DOHH2 (cell line): Measurements from ENCODE around the gene RTRAF.

ENCODE experiments used
- H3F3A ChIP-seq: fragments of 200-600 bp; sonication (generic), shearing (Covaris generic); 2 replicates; pipeline ENCODE4 v1.6.0; 2016; ENCODE audit warnings: antibody characterized with exemption, mild to moderate bottlenecking; ENCODE audit not compliant: control insufficient read depth, insufficient read depth
- H3K27ac ChIP-seq: fragments of 200-600 bp; sonication (generic); 2 replicates; pipeline ENCODE4 v1.5.1; 2014; ENCODE audit warnings: low read depth, mild to moderate bottlenecking, low read length, moderate library complexity
- H3K27me3 ChIP-seq: fragments of 200-600 bp; sonication (generic); 2 replicates; pipeline ENCODE4 v1.6.1; 2014; ENCODE audit warnings: mild to moderate bottlenecking, low read length, mixed read lengths; ENCODE audit not compliant: control insufficient read depth
- H3K36me3 ChIP-seq: fragments of 200-600 bp; sonication (generic); 2 replicates; pipeline ENCODE4 v1.6.1; 2014; ENCODE audit warnings: mild to moderate bottlenecking, low read length, moderate library complexity, mixed read lengths; ENCODE audit not compliant: control insufficient read depth
- H3K4me1 ChIP-seq: fragments of 200-600 bp; sonication (generic); 2 replicates; pipeline ENCODE4 v1.6.1; 2014; ENCODE audit warnings: mild to moderate bottlenecking, low read length, mixed read lengths; ENCODE audit not compliant: control insufficient read depth
- H3K4me2 ChIP-seq: fragments of 200-600 bp; sonication (generic); 2 replicates; pipeline ENCODE4 v1.6.0; 2014; ENCODE audit warnings: mild to moderate bottlenecking, low read length, moderate library complexity
- H3K4me3 ChIP-seq: fragments of 200-600 bp; sonication (generic); 2 replicates; pipeline ENCODE4 v1.5.1; 2014; ENCODE audit warnings: mild to moderate bottlenecking, low read length, mixed read lengths
- H3K79me2 ChIP-seq: fragments of 200-600 bp; sonication (generic); 2 replicates; pipeline ENCODE4 v1.6.1; 2014; ENCODE audit warnings: mild to moderate bottlenecking, low read length, mixed read lengths; ENCODE audit not compliant: control insufficient read depth
- H3K9me2 ChIP-seq: fragments of 200-600 bp; sonication (generic); replicated peaks from 2 replicates; pipeline ENCODE4 v1.6.1; 2014; ENCODE audit warnings: mild to moderate bottlenecking, low read length, mixed read lengths; ENCODE audit not compliant: control insufficient read depth
- H3K9me3 ChIP-seq: fragments of 200-600 bp; sonication (generic); 2 replicates; pipeline ENCODE4 v1.6.1; 2014; ENCODE audit warnings: antibody characterized with exemption, low read length, mixed read lengths; ENCODE audit not compliant: control insufficient read depth, insufficient read depth
- H4K20me1 ChIP-seq: fragments of 200-600 bp; sonication (generic); 2 replicates; pipeline ENCODE4 v1.6.0; 2014; ENCODE audit warnings: low read depth, mild to moderate bottlenecking, antibody characterized with exemption, low read length, moderate library complexity; ENCODE audit not compliant: control insufficient read depth, insufficient read depth
- EZH2phosphoT487 ChIP-seq: fragments of 200-600 bp; sonication (generic); IDR thresholded peaks from 2 replicates; pipeline ENCODE4 v1.6.1; 2017; ENCODE audit warnings: borderline replicate concordance, mild to moderate bottlenecking, antibody characterized with exemption, low read length, moderate library complexity, mixed read lengths
- TF ChIP-seq, protein P1 (sequence below): fragments of 200-600 bp; sonication (generic); IDR thresholded peaks from one replicate; pipeline ENCODE4 v1.5.1; 2014; ENCODE audit warnings: antibody characterized with exemption, mild to moderate bottlenecking, low read depth, low read length; ENCODE audit not compliant: poor library complexity, severe bottlenecking

RTRAF gene

GRCh38 chr14:52011523-52011922 lies 22.2 kb downstream of the RTRAF start:
- no peaks in the 10 kb centered on the region for H3K4me1 ChIP-seq
- H3K79me2 ChIP-seq, result no peaks in the 10 kb centered on the region
- peaks cover 52% of the 10 kb centered on the region for H3K36me3 ChIP-seq
- no peak overlapping the region for H3K4me3 ChIP-seq
- H3F3A ChIP-seq, result 0 out of 2 replicates have a peak, but pooled peaks cover 12% of the 10 kb centered on the region
- no peaks in the 10 kb centered on the region for H4K20me1 ChIP-seq
- no peak overlapping the region for H3K27ac ChIP-seq
- H3K27me3 ChIP-seq, result peaks cover 4% of the 10 kb centered on the region; the same call in 1 of the 2 replicates
- no peaks in the 10 kb centered on the region for H3K9me3 ChIP-seq
- TF ChIP-seq, protein P1, sequence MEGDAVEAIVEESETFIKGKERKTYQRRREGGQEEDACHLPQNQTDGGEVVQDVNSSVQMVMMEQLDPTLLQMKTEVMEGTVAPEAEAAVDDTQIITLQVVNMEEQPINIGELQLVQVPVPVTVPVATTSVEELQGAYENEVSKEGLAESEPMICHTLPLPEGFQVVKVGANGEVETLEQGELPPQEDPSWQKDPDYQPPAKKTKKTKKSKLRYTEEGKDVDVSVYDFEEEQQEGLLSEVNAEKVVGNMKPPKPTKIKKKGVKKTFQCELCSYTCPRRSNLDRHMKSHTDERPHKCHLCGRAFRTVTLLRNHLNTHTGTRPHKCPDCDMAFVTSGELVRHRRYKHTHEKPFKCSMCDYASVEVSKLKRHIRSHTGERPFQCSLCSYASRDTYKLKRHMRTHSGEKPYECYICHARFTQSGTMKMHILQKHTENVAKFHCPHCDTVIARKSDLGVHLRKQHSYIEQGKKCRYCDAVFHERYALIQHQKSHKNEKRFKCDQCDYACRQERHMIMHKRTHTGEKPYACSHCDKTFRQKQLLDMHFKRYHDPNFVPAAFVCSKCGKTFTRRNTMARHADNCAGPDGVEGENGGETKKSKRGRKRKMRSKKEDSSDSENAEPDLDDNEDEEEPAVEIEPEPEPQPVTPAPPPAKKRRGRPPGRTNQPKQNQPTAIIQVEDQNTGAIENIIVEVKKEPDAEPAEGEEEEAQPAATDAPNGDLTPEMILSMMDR, result no peak
- TF ChIP-seq EZH2phosphoT487, result no peak
- H3K9me2 ChIP-seq, result no peaks in the 10 kb centered on the region
- no peak overlapping the region for H3K4me2 ChIP-seq

DNA sequence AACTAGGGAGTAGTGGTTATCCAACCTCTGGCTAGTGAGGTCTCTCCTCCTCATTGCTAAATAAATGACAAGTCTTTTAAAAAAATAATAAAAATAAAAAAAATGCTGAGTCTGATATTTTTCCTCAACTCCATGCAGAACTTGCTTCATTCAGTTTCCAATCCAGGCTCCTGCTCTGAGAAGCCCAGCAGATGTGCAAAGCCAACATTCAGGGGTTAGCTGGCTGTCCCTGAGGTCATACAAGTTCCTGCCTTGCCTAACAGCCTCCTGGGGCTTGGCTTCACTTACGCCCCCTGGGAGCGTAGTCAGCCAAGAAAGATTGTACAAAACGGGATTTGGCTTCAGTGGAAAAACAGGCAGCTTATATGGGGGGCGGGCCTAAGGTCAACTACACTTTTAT lies 23.3 kb downstream of the RTRAF start:
- 0 out of 2 replicates have a peak, but pooled peaks cover 12% of the 10 kb centered on the region for H3F3A ChIP-seq
- H3K27ac ChIP-seq, result no peak overlapping the region
- H3K4me2 ChIP-seq, result no peak overlapping the region
- H3K36me3 ChIP-seq, result peaks cover 41% of the 10 kb centered on the region
- H3K79me2 ChIP-seq, result no peaks in the 10 kb centered on the region
- no peaks in the 10 kb centered on the region for H4K20me1 ChIP-seq
- H3K9me2 ChIP-seq, result no peaks in the 10 kb centered on the region
- H3K4me1 ChIP-seq, result no peaks in the 10 kb centered on the region
- H3K4me3 ChIP-seq, result no peak overlapping the region
- H3K27me3 ChIP-seq, result peaks cover 4% of the 10 kb centered on the region; the same call in 1 of the 2 replicates
- TF ChIP-seq, protein P1, result no peak
- no peak for TF ChIP-seq EZH2phosphoT487
- H3K9me3 ChIP-seq, result no peaks in the 10 kb centered on the region

DNA sequence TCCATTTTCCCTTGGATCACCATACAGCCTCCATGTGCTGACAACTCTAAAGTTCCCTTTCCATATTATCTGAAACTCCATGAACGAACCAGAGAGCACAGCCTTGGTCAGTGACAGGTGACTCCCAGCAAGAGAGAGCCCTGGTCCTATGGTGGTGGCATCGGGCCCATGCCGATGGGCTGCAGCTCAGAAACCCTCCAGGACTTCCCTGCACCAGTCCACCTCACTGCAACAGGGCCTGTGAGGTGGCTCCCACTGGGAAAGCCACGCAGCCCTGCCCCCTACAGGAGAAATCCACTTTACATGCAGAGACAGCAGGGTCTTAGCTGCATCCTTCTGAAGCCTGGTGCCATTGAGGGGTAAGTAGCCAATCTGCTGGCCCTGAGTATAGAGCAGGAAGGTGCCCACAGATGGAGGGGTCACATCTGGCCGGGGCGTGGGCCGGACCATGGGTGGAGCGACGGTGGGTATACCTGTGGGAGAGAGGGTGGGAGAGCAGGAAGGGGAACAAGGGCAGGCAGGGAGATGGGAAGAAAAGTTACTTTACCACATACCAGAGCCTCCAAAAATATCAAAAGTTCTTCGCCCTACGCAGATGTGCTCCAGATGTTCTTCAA lies 24.7 kb downstream of the RTRAF start:
- no peaks in the 10 kb centered on the region for H3K9me2 ChIP-seq
- H3K4me2 ChIP-seq, result no peak overlapping the region
- H3F3A ChIP-seq, result 0 out of 2 replicates have a peak, but pooled peaks cover 11% of the 10 kb centered on the region
- H3K4me1 ChIP-seq, result no peaks in the 10 kb centered on the region
- no peak overlapping the region for H3K4me3 ChIP-seq
- no peaks in the 10 kb centered on the region for H3K79me2 ChIP-seq
- H3K27me3 ChIP-seq, result peaks cover 4% of the 10 kb centered on the region; the same call in 1 of the 2 replicates
- H4K20me1 ChIP-seq, result no peaks in the 10 kb centered on the region
- TF ChIP-seq, protein P1, result peak; percentile 71
- no peak for TF ChIP-seq EZH2phosphoT487
- peaks cover 26% of the 10 kb centered on the region for H3K36me3 ChIP-seq
- no peaks in the 10 kb centered on the region for H3K9me3 ChIP-seq
- no peak overlapping the region for H3K27ac ChIP-seq
